ENCODE data around the gene UBR4. TPM values are rescaled to one million over a fixed set of nuclear protein-coding genes. Genes with fewer than 3 reads are reported as not detected.

Gene UBR4
- total RNA-seq, 3 donors from 2014 or later, result 114 to 145 (median 140) TPM

- H3K4me1 ChIP-seq, result peaks cover 3 to 8% of the 10 kb centered on the region in 2 donors
- intact Hi-C loops (cut with DNase I; ENCODE audit: low total_unique reads), result loop anchor here (1.0 kb wide), 1 partner anchor 27 kb away; no protein-coding TSS in a partner anchor
- no peaks in the 10 kb centered on the region for H3K36me3 ChIP-seq
- H3K4me3 ChIP-seq, result no peak overlapping the region
- H3K27me3 ChIP-seq, result peaks cover 0 to 11% of the 10 kb centered on the region in 2 donors
- no peak for DNase-seq (ENCODE audit: low spot score in 2 of 2)
- no peaks in the 10 kb centered on the region for H3K9me3 ChIP-seq
- TF ChIP-seq POLR2AphosphoS5 (IDR thresholded peaks at IDR 0.05), result no peak
- TF ChIP-seq POLR2A (IDR thresholded peaks at IDR 0.05), result no peak
- TF ChIP-seq, protein P1, sequence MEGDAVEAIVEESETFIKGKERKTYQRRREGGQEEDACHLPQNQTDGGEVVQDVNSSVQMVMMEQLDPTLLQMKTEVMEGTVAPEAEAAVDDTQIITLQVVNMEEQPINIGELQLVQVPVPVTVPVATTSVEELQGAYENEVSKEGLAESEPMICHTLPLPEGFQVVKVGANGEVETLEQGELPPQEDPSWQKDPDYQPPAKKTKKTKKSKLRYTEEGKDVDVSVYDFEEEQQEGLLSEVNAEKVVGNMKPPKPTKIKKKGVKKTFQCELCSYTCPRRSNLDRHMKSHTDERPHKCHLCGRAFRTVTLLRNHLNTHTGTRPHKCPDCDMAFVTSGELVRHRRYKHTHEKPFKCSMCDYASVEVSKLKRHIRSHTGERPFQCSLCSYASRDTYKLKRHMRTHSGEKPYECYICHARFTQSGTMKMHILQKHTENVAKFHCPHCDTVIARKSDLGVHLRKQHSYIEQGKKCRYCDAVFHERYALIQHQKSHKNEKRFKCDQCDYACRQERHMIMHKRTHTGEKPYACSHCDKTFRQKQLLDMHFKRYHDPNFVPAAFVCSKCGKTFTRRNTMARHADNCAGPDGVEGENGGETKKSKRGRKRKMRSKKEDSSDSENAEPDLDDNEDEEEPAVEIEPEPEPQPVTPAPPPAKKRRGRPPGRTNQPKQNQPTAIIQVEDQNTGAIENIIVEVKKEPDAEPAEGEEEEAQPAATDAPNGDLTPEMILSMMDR (IDR thresholded peaks at IDR 0.05), result no peak
- no peak overlapping the region for H3K27ac ChIP-seq
These were observed 147.6 kb downstream of the UBR4 start for GRCh38 chr1:19062258-19063029.

- H3K27ac ChIP-seq, result no peak overlapping the region
- no peak for DNase-seq (ENCODE audit: low spot score in 2 of 2)
- H3K4me1 ChIP-seq, result peaks cover 3 to 4% of the 10 kb centered on the region in 2 donors
- intact Hi-C loops (cut with DNase I; ENCODE audit: low total_unique reads), result loop anchor here (1.0 kb wide), 1 partner anchor 28 kb away; no protein-coding TSS in a partner anchor
- H3K27me3 ChIP-seq, result peaks cover 0 to 14% of the 10 kb centered on the region in 2 donors
- no peaks in the 10 kb centered on the region for H3K9me3 ChIP-seq
- H3K36me3 ChIP-seq, result no peaks in the 10 kb centered on the region
- H3K4me3 ChIP-seq, result no peak overlapping the region
- no peak for TF ChIP-seq POLR2A (IDR thresholded peaks at IDR 0.05)
These were observed 148.3 kb downstream of the UBR4 start for GRCh38 chr1:19061798-19062197.

- peaks cover 3 to 4% of the 10 kb centered on the region in 2 donors for H3K4me1 ChIP-seq
- H3K27ac ChIP-seq, result no peak overlapping the region
- peaks cover 0 to 14% of the 10 kb centered on the region in 2 donors for H3K27me3 ChIP-seq
- no peak for DNase-seq (ENCODE audit: low spot score in 2 of 2)
- no peaks in the 10 kb centered on the region for H3K36me3 ChIP-seq
- intact Hi-C loops (cut with DNase I; ENCODE audit: low total_unique reads), result no loop called here
- no peak overlapping the region for H3K4me3 ChIP-seq
- H3K9me3 ChIP-seq, result no peaks in the 10 kb centered on the region
- no peak for TF ChIP-seq POLR2A (IDR thresholded peaks at IDR 0.05)
- TF ChIP-seq, protein P1 (IDR thresholded peaks at IDR 0.05), result no peak
- TF ChIP-seq POLR2AphosphoS5 (IDR thresholded peaks at IDR 0.05), result no peak
These were observed 148.7 kb downstream of the UBR4 start for GRCh38 chr1:19061343-19061742.

DNA sequence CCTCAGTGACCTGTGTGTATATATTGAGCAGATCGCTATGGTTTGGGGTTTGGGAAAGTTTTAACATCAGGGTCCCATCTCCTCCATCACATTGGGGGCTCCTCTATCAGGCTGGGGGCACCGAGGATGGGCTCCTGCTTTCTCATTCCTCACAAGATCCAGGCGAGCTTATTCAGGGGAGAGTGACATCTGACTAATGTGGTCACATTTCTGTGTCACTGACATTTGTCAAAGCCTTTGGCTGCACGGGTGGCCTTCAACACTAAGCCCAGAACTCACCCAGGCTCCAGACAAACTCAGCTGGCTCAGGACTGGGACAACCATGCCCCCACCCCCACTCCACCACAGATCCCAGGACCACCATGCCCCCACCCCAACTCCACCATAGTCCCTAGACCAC lies 150.3 kb downstream of the UBR4 start:
- Histone ChIP-seq H3K9me3 (no peaks in the 10 kb centered on the region), H3K27me3 (peaks cover 0 to 18% of the 10 kb centered on the region in 2 donors), H3K27ac (no peak overlapping the region), H3K4me1 (peaks cover 0 to under 1% of the 10 kb centered on the region in 2 donors), H3K36me3 (no peaks in the 10 kb centered on the region), H3K4me3 (no peak overlapping the region)
- DNase-seq (ENCODE audit: low spot score in 2 of 2), result no peak
- no peak for TF ChIP-seq POLR2A (IDR thresholded peaks at IDR 0.05)
- no peak for TF ChIP-seq POLR2AphosphoS5 (IDR thresholded peaks at IDR 0.05)
- TF ChIP-seq, protein P1 (IDR thresholded peaks at IDR 0.05), result no peak
- intact Hi-C loops (cut with DNase I; ENCODE audit: low total_unique reads), result no loop called here

- Histone ChIP-seq H3K9me3 (no peaks in the 10 kb centered on the region), H3K4me3 (no peak overlapping the region), H3K4me1 (no peaks in the 10 kb centered on the region), H3K36me3 (no peaks in the 10 kb centered on the region), H3K27me3 (peaks cover 0 to 31% of the 10 kb centered on the region in 2 donors), H3K27ac (no peak overlapping the region)
- no peak for DNase-seq (ENCODE audit: low spot score in 2 of 2)
- intact Hi-C loops (cut with DNase I; ENCODE audit: low total_unique reads), result no loop called here
- no peak for TF ChIP-seq POLR2AphosphoS5 (IDR thresholded peaks at IDR 0.05)
- no peak for TF ChIP-seq POLR2A (IDR thresholded peaks at IDR 0.05)
These were observed 151.6 kb downstream of the UBR4 start for GRCh38 chr1:19058476-19058797.

GRCh38 chr1:19057784-19058475 lies 152.1 kb downstream of the UBR4 start:
- Histone ChIP-seq H3K36me3 (no peaks in the 10 kb centered on the region), H3K9me3 (no peaks in the 10 kb centered on the region), H3K4me1 (no peaks in the 10 kb centered on the region), H3K27ac (no peak overlapping the region), H3K4me3 (no peak overlapping the region), H3K27me3 (peaks cover 0 to 31% of the 10 kb centered on the region in 2 donors)
- no peak for DNase-seq (ENCODE audit: low spot score in 2 of 2)
- TF ChIP-seq POLR2AphosphoS5 (IDR thresholded peaks at IDR 0.05) (no peak), POLR2A (IDR thresholded peaks at IDR 0.05) (no peak)
- TF ChIP-seq, protein P1 (IDR thresholded peaks at IDR 0.05), result no peak
- intact Hi-C loops (cut with DNase I; ENCODE audit: low total_unique reads), result no loop called here
